ENCODE results near the gene ABCC6.

- TF ChIP-seq CTCF (conservative IDR thresholded peaks at IDR 0.05; ENCODE audit: low read depth, low read length) (no peak), EZH2 (IDR thresholded peaks at IDR 0.05; ENCODE audit: borderline replicate concordance, low read depth, low read length, poor library complexity, severe bottlenecking) (no peak)
These were observed 111.7 kb downstream of the ABCC6 start for GRCh38 chr16:16111639-16112038.
